ENCODE results near the gene PTCHD1. TPM values are rescaled to one million over a fixed set of nuclear protein-coding genes. Genes with fewer than 3 reads are reported as not detected.

The PTCHD1 gene
- total RNA-seq, 1 experiment from 2014 or later, result not detected

DNA sequence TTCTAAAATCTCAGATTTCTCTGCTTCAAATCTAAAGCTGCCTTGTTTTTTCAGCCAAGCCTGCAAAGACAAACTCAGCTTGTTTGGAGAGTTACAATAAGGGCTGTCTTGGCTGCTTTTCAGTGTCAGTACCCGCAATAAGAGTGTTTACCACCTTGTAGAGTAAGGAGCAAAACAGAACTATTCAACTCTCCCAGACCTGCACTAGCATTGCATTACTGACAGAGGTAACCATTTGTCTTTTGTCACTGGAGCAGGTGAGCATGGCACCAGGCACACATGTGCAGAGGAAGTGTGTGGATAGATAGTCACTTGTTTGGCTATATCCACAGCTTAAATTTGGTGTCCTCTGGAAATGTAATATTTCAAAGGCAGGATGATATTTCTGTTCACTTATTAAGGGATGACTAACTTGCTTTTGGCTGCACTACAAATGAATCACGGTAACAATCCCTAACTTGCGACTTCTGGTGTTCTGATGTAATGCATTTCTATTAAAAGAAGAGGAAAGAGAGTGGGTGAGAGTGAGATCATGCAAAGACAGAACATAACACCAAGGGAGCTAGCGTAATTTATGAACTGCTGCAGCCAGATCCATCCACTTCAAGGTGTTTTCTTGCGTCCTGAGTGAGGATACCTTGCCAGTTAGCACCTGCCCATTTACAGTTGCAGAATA, 38.6 kb downstream of the PTCHD1 start:
- no peaks in the 10 kb centered on the region for H3K4me1 ChIP-seq (replicated peaks)
- no peak overlapping the region for H3K4me3 ChIP-seq
- H3K36me3 ChIP-seq, result no peaks in the 10 kb centered on the region
- no peak overlapping the region for H3K27ac ChIP-seq
- DNase-seq (ENCODE audit: low read depth in 1 of 2, low spot score in 2 of 2), result no peak
- no peaks in the 10 kb centered on the region for H3K9me3 ChIP-seq (replicated peaks)
- H3K27me3 ChIP-seq (replicated peaks), result no peaks in the 10 kb centered on the region

DNA sequence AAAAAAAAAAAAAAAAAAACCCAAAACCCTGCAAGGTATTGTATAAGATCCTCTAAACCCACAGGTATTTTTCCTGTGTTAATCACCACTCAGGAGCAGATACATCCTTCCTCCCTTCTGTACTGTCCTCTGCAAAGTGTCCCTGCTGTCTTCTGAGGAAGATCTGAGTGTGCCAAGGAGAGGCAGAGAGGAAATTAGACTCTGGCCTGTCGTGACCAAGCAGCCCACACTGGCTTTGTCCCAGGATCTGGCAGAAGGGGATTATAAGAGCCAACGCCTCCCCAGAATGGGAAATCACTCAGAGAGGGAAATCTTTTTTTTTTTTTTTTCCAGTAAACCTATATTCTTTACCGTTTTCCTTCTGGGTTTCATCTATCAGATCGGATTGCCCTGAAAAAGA, 39.6 kb downstream of the PTCHD1 start:
- no peaks in the 10 kb centered on the region for H3K27me3 ChIP-seq (replicated peaks)
- H3K4me1 ChIP-seq (replicated peaks), result no peaks in the 10 kb centered on the region
- no peak overlapping the region for H3K4me3 ChIP-seq
- H3K27ac ChIP-seq, result no peak overlapping the region
- H3K9me3 ChIP-seq (replicated peaks), result no peaks in the 10 kb centered on the region
- H3K36me3 ChIP-seq, result no peaks in the 10 kb centered on the region
- DNase-seq (ENCODE audit: low read depth in 1 of 2, low spot score in 2 of 2), result no peak

DNA sequence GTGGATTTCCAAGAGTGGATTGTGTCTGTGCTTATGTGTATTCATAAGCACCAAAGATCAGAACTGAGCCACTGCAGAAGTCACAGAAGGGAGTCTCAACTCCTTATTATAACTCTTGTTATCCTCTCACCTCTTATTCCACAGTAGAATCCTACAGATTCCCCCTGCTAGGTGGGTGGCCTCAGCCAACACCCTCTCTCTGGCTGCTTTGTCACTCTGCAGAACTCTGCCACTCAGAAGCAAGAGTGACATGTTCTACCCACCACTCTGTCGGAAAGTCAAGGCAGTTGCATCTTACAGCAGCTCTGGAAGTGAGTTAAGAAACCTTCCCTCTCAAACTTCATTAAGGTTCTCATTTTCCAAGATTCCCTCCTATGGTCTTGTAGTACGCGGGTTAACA, 41.9 kb downstream of the PTCHD1 start:
- no peaks in the 10 kb centered on the region for H3K4me1 ChIP-seq (replicated peaks)
- DNase-seq (ENCODE audit: low read depth in 1 of 2, low spot score in 2 of 2), result no peak
- no peaks in the 10 kb centered on the region for H3K27me3 ChIP-seq (replicated peaks)
- no peak overlapping the region for H3K4me3 ChIP-seq
- no peaks in the 10 kb centered on the region for H3K36me3 ChIP-seq
- H3K9me3 ChIP-seq (replicated peaks), result no peaks in the 10 kb centered on the region
- no peak overlapping the region for H3K27ac ChIP-seq

DNA sequence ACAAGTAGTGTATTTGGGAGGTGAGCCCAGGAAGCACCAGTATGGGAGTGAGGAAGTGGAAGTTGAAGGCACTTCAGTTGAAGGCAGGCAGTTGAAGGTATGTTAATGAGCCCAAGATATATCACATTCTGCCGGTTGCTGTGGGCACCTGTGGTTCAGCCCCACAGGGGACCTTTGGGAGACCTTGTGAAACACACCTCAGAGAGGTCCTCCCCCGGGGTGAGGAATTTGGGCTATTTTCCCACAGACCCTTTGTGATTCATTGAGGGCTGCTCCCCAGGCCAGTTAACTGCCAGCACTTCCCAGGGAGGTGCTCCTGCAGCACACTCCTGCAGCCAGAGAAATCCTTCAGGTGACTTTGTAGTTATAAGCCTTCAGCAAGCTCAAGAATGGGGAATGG, 45.9 kb downstream of the PTCHD1 start:
- no peaks in the 10 kb centered on the region for H3K9me3 ChIP-seq (replicated peaks)
- no peaks in the 10 kb centered on the region for H3K36me3 ChIP-seq
- H3K4me1 ChIP-seq (replicated peaks), result no peaks in the 10 kb centered on the region
- no peaks in the 10 kb centered on the region for H3K27me3 ChIP-seq (replicated peaks)
- H3K27ac ChIP-seq, result no peak overlapping the region
- no peak for DNase-seq (ENCODE audit: low read depth in 1 of 2, low spot score in 2 of 2)
- H3K4me3 ChIP-seq, result no peak overlapping the region

DNA sequence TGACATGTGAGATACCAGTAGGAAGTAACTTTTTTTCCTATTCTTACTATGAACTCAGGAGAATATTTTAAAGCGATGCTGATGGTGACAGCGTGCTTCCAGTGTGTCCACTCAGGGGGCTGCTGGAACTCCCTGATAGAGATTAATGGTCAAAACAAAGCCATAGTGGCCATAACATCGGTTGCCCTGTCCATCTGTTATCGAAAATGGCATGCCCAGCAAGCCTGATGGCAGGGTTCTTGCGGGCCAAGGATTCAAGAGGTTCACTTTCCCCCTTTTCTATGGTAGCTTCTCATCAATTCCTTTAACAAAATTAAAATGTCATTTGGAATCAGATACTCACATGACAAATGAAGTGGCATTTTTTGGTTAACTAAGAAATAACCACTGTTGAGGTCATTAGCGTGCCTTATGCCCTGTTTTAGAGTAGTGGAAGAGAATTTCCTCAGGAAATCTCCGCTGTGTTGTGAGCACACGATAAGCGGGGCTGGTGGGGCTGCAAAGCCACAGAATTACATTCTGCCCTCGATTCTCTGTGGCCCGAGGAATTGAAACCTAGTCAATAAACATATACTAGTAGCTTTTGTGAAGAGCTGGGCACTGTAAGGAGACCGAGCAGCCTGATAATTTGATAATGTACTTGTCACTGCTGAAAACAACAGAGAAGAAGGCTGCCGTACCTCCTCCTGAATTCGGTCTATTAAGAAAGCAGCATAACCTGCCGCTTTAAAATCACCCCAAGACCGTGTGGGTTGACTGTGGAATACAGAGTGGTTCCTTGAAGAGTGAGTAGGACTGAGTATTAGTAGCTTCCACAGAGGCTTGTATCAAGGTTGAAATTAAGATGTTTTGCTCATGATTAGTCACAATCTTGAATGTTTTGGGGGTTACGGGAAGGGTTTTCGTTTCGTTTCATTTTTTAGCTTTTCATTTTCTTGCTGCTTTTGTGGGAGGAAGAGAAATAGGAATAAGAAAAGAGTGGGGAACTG, 46.7 kb downstream of the PTCHD1 start:
- Histone ChIP-seq H3K9me3 (replicated peaks) (no peaks in the 10 kb centered on the region), H3K36me3 (no peaks in the 10 kb centered on the region), H3K4me1 (replicated peaks) (no peaks in the 10 kb centered on the region), H3K27me3 (replicated peaks) (no peaks in the 10 kb centered on the region), H3K27ac (no peak overlapping the region), H3K4me3 (no peak overlapping the region)
- no peak for DNase-seq (ENCODE audit: low read depth in 1 of 2, low spot score in 2 of 2)

DNA sequence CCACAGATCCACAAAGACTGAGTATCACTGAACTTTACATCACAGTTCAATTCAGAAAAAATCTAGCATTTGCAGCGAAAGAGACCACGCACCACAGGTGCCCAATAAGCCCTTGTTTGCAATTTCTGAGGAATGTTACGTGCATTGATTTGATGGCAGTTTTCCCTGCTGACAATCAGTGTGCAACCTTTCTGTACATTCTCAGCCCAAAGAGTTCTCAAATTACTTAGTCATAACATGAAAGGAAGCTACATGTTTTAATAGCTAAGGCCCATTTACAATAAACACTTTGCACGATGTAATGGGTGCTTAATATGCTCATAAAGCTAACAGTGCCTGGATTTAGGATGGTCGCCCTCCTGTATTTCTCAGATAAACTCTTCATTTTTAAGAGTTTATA, 47.9 kb downstream of the PTCHD1 start:
- Histone ChIP-seq H3K4me3 (no peak overlapping the region), H3K27ac (no peak overlapping the region), H3K36me3 (no peaks in the 10 kb centered on the region), H3K4me1 (replicated peaks) (no peaks in the 10 kb centered on the region), H3K9me3 (replicated peaks) (no peaks in the 10 kb centered on the region), H3K27me3 (replicated peaks) (no peaks in the 10 kb centered on the region)
- DNase-seq (ENCODE audit: low read depth in 1 of 2, low spot score in 2 of 2), result no peak

DNA sequence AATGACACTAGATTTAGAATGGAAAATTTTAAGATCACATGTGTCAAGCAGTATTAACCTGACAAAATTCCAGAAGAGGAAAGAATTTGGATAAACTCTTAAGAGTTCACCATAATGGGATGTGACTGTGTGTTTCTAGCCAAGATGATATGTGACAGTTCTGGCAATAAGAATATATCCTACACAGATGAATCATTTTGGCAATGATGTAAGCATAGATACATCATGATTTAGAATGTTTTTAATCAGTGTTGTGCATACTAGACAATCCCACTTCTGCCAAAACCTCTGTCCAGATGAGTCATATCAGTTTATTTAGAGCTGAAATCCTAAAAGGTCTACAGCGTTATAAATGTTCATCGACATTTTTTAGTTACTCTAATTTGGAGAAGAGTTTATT, 48.8 kb downstream of the PTCHD1 start:
- no peak overlapping the region for H3K27ac ChIP-seq
- H3K27me3 ChIP-seq (replicated peaks), result no peaks in the 10 kb centered on the region
- H3K9me3 ChIP-seq (replicated peaks), result no peaks in the 10 kb centered on the region
- no peaks in the 10 kb centered on the region for H3K36me3 ChIP-seq
- H3K4me1 ChIP-seq (replicated peaks), result no peaks in the 10 kb centered on the region
- DNase-seq (ENCODE audit: low read depth in 1 of 2, low spot score in 2 of 2), result no peak
- H3K4me3 ChIP-seq, result no peak overlapping the region

DNA sequence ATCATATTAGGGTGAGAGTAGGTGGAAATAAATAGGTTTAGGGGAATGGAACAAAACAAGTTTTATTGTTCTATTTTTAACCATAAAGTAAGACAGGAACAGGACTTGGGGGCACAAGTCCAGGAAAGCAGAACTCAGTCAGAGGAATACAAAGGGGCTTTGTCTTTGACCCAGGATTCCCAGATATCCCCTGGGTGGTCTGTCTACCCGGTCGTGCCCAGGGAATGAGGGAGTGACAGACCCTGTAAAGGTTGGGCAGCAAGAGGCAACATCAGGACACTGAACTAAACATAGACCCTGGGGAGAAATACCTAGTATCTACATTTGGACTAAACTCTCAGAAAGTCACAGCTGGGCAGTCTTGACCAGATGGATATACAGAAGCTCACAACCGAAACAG, 50.6 kb downstream of the PTCHD1 start:
- H3K27me3 ChIP-seq (replicated peaks), result no peaks in the 10 kb centered on the region
- H3K27ac ChIP-seq, result no peak overlapping the region
- no peak overlapping the region for H3K4me3 ChIP-seq
- H3K4me1 ChIP-seq (replicated peaks), result no peaks in the 10 kb centered on the region
- DNase-seq (ENCODE audit: low read depth in 1 of 2, low spot score in 2 of 2), result no peak
- no peaks in the 10 kb centered on the region for H3K9me3 ChIP-seq (replicated peaks)
- no peaks in the 10 kb centered on the region for H3K36me3 ChIP-seq

DNA sequence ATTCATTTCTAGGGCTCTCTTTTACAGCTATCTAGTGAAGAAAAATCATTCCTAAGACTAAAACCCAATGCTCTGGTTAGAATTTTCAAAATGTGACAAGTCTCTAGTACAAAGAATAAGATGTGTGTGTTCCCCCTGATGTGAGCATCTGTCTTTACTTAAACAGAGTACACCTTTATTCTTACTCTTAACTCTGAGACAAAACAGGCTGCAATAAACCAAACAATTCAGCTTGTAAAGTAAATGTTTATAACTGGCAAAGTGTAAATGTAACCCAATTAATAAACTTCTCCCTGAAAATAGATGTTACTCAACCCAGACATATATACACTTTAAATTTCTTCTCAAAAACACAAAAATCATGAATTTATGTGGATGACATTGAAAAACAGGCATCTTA, 51.6 kb downstream of the PTCHD1 start:
- H3K27me3 ChIP-seq (replicated peaks), result no peaks in the 10 kb centered on the region
- no peaks in the 10 kb centered on the region for H3K36me3 ChIP-seq
- H3K4me1 ChIP-seq (replicated peaks), result no peaks in the 10 kb centered on the region
- H3K4me3 ChIP-seq, result no peak overlapping the region
- H3K9me3 ChIP-seq (replicated peaks), result no peaks in the 10 kb centered on the region
- H3K27ac ChIP-seq, result no peak overlapping the region
- no peak for DNase-seq (ENCODE audit: low read depth in 1 of 2, low spot score in 2 of 2)

DNA sequence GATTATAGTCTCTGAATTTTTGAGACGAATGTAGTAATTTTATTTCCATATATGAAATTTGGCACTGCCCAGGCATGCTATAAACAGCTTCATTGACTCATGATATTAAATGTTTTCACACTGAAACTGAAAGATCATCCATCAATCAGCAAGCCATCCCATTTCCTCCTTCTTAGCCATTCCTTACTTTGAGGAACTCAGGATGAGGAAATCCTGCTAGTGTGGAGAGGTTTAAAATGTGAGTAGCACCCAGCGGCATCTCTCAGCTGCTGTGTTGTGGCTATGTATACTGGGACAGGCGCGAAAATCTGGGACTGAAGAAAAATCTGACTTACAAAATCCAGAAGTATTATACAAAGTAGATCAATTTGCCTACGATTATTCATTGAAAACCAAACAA, 52.1 kb downstream of the PTCHD1 start:
- Histone ChIP-seq H3K9me3 (replicated peaks) (no peaks in the 10 kb centered on the region), H3K27ac (no peak overlapping the region), H3K4me1 (replicated peaks) (no peaks in the 10 kb centered on the region), H3K36me3 (no peaks in the 10 kb centered on the region), H3K4me3 (no peak overlapping the region), H3K27me3 (replicated peaks) (no peaks in the 10 kb centered on the region)
- no peak for DNase-seq (ENCODE audit: low read depth in 1 of 2, low spot score in 2 of 2)

DNA sequence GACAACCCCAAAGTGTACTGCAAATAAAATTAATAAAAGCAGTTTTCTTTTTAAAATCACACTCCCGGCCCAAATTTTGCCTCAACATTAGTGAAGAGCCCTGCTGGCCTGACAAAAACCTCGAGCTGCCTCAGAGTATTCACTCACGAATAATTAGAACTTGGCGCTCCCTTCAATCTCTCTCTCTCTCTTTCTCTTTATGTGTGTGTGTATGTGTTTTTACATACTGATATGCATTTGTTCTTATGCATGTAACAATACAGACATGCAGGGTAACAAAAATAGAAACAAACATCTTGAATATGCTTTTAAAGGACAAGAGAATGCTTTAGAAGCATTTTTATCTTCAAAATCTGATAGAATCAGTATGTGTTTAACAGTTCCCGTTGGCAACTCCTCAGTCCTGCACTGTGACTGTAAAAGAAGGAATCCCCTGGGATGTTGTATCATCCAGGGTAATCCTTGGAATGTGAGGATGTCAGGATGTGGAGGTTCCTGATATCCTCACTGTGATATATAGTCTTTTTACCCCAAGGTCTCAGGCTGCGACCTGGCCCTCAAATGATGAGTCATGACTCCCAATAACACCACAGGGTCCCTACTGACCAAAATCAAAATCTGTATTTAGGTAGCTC, 53.0 kb downstream of the PTCHD1 start:
- H3K9me3 ChIP-seq (replicated peaks), result no peaks in the 10 kb centered on the region
- no peaks in the 10 kb centered on the region for H3K4me1 ChIP-seq (replicated peaks)
- H3K27me3 ChIP-seq (replicated peaks), result no peaks in the 10 kb centered on the region
- DNase-seq (ENCODE audit: low read depth in 1 of 2, low spot score in 2 of 2), result no peak
- H3K27ac ChIP-seq, result no peak overlapping the region
- H3K4me3 ChIP-seq, result no peak overlapping the region
- H3K36me3 ChIP-seq, result no peaks in the 10 kb centered on the region

DNA sequence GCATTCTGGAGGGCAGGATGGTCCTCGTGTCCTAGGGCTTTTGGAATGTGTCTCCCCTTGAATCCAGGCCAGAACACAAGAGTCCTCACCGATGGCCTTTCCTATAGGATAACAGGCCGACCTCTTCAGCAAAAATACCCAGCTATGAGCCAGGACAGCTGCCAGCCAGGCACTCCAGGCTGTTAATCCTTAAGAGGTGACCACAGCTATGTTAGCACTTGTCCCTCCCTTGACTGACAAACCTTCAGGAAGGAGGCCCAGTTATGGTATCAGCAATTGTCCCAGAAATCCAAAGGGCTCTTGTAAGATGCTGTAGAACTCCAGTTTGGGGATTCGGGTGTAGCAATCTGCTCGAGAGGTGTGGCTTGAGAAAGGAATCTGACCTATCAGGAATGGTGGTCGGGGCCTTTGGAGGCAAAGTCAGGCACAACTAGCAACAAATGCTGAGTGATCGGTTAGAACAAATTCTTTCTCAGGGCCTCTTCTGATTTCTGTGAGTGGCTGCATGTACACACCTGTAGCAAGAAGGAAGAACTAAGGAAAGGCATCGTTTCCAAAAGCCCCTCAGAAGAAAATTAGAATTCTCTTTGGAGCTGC, 54.6 kb downstream of the PTCHD1 start:
- Histone ChIP-seq H3K27me3 (replicated peaks) (no peaks in the 10 kb centered on the region), H3K36me3 (no peaks in the 10 kb centered on the region), H3K9me3 (replicated peaks) (no peaks in the 10 kb centered on the region), H3K4me3 (no peak overlapping the region), H3K4me1 (replicated peaks) (no peaks in the 10 kb centered on the region), H3K27ac (no peak overlapping the region)
- no peak for DNase-seq (ENCODE audit: low read depth in 1 of 2, low spot score in 2 of 2)

DNA sequence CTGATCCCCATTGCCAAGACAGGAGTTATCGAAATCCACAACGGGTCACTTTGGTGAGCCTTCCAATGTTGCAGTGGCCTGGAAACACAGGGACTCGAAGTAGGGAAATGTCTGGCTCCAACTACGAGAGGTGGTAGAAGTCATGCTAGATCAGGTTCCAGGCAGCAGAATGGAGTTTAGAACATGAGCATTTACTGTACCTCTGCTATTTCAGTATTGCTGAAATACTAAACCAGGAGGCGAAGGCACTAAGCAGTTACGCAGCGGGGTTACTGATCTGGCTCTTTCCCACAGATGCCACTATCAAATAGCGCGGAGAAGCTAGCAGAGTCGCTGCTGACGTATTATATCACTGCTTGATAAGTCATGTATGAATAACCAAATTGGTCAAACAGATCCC, 56.3 kb downstream of the PTCHD1 start:
- no peaks in the 10 kb centered on the region for H3K9me3 ChIP-seq (replicated peaks)
- H3K36me3 ChIP-seq, result no peaks in the 10 kb centered on the region
- no peak overlapping the region for H3K27ac ChIP-seq
- no peak overlapping the region for H3K4me3 ChIP-seq
- no peak for DNase-seq (ENCODE audit: low read depth in 1 of 2, low spot score in 2 of 2)
- no peaks in the 10 kb centered on the region for H3K27me3 ChIP-seq (replicated peaks)
- H3K4me1 ChIP-seq (replicated peaks), result no peaks in the 10 kb centered on the region

DNA sequence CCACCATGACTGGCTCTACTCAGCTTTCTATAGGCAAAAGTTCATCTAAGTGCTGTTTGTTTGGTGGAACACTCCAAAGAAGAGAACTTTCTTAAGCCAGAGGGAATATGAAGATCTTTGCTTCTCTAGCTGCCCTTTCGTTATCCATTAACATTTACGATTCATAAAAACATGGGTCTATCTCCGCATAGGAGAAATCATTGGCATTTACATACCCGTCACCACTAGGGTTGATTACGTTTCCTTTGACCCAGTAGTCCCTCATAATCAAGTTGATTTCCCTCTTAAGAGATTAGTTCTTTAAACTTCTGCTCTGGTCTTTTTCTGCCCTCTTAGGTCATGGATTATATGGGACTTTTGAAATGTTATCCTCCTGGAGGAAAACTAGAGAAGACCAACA, 57.5 kb downstream of the PTCHD1 start:
- Histone ChIP-seq H3K9me3 (replicated peaks) (no peaks in the 10 kb centered on the region), H3K36me3 (no peaks in the 10 kb centered on the region), H3K27me3 (replicated peaks) (no peaks in the 10 kb centered on the region), H3K4me3 (no peak overlapping the region), H3K4me1 (replicated peaks) (no peaks in the 10 kb centered on the region), H3K27ac (no peak overlapping the region)
- DNase-seq (ENCODE audit: low read depth in 1 of 2, low spot score in 2 of 2), result no peak

All from SJSA1 (cell line).